GM13976 (cell line): ENCODE results near the gene GET4.

Experiments
- DNase-seq: peaks from one replicate; pipeline ENCODE4 v3.0.0; 2012; ENCODE audit warnings: low spot score
- in situ Hi-C: fragments of 300-500 bp; cut with MboI; formaldehyde crosslinking; loops from one replicate; pipeline ENCODE4 v1.12.0; 2022; ENCODE audit warnings: low sequenced_read_pairs, mixed read lengths, inconsistent platforms; ENCODE audit not compliant: unreplicated experiment
- TF ChIP-seq, protein P1 (sequence below): IDR thresholded peaks from 2 replicates; pipeline ENCODE4 v1.5.1; 2012; ENCODE audit warnings: borderline replicate concordance, mild to moderate bottlenecking; ENCODE audit not compliant: insufficient read depth; ENCODE audit errors: extremely low read depth, missing control alignments, control extremely low read depth

Gene GET4

DNA sequence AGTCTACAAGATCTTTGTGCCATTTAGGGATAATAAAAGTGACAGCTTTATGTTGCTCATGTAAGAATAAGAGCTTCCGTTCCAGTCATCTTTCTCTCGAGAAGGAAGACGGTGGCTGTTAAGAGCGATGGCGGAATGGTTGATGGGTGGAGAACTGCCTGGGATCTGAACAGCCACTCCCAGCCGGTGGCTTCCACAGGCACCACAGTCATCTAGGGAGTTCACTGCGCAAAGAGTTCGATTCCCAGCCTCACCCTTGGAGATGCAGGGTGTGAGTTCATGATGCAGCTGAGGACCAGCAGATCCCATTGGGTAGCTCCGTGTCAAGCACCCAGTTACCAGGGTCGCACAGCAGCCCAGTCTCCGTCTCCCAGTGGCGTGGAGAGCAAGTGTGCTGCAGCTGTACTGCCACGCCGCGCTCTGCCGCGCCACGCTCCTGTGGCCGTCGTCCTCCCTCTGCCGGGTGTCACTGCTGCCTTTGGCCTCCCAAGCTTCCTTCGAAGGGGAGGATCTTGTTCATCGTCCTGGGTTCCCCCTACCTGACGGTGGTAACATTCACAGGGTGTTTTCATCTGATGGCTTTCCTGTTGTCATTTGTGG lies 36.3 kb upstream of the GET4 start:
- TF ChIP-seq, protein P1, sequence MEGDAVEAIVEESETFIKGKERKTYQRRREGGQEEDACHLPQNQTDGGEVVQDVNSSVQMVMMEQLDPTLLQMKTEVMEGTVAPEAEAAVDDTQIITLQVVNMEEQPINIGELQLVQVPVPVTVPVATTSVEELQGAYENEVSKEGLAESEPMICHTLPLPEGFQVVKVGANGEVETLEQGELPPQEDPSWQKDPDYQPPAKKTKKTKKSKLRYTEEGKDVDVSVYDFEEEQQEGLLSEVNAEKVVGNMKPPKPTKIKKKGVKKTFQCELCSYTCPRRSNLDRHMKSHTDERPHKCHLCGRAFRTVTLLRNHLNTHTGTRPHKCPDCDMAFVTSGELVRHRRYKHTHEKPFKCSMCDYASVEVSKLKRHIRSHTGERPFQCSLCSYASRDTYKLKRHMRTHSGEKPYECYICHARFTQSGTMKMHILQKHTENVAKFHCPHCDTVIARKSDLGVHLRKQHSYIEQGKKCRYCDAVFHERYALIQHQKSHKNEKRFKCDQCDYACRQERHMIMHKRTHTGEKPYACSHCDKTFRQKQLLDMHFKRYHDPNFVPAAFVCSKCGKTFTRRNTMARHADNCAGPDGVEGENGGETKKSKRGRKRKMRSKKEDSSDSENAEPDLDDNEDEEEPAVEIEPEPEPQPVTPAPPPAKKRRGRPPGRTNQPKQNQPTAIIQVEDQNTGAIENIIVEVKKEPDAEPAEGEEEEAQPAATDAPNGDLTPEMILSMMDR, result no peak
- in situ Hi-C loops, result no loop called here
- no peak for DNase-seq

GRCh38 chr7:841943-842342 lies 34.4 kb upstream of the GET4 start:
- DNase-seq, result no peak
- in situ Hi-C loops, result no loop called here
- TF ChIP-seq, protein P1, result no peak

GRCh38 chr7:842431-843031 lies 33.8 kb upstream of the GET4 start:
- TF ChIP-seq, protein P1, result no peak
- no peak for DNase-seq

GRCh38 chr7:843230-843629 lies 33.1 kb upstream of the GET4 start:
- TF ChIP-seq, protein P1, result no peak
- in situ Hi-C loops, result no loop called here
- DNase-seq, result no peak

More at GRCh38 chr7:842431-843031, 33.8 kb upstream of the GET4 start:
- in situ Hi-C loops, result no loop called here

DNA sequence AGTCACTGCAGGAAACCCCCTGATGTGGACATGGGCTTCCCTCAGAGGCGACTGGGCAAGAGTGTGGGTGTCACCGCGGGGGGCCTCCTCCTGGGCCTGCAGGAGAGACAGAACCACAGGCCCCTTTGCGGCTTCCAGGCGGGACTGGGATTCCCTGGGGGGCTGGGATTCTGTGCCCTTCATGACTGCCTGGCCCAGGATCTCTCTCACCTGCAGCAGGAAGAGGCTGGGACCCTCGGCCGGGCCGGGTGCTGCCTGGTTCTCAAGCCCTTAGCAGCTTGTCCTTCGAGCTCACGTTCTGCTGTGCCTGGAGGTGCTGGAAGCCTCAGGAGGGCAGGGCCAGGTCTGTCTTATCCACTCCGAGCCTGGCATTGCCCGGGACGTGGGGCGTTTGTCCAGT lies 32.3 kb upstream of the GET4 start:
- in situ Hi-C loops, result no loop called here
- TF ChIP-seq, protein P1, result no peak
- DNase-seq, result no peak

DNA sequence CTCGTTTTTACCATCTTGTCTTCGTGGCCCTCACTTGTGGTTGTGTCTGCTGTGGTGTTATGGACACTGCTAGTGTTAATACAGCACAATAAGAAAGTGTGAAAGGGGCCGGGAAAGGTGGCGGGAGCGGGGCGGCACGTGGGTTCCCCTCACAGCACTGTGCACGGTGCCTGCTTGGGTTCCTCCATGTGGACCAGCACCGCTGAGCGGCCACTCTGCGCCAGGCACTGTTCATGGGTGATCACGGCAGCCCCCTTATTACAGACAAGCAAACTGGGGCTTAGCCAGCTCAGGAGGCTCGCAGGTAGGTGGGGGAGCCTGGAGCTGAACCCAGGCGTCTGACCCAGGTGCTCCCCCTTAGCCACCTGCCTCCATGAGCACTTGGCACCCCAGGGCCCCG lies 31.8 kb upstream of the GET4 start:
- in situ Hi-C loops, result no loop called here
- TF ChIP-seq, protein P1, result no peak
- DNase-seq, result no peak
